Activated CD4-positive, alpha-beta memory T cell treated with anti-CD3 and anti-CD28 coated beads, Interleukin-2, amount 10 ng/mL, durations not matched to agents 7 days and 5 days (primary cell): ENCODE results near the gene GPC5. TPM values are rescaled to one million over a fixed set of nuclear protein-coding genes. Genes with fewer than 3 reads are reported as not detected.

Source experiments
- CTCF ChIA-PET: fragments of 350-600 bp; sonication (Branson Sonifier 250); formaldehyde crosslinking; loops from one replicate; lab custom pipeline; 2021; ENCODE audit warnings: antibody characterized with exemption, inconsistent platforms; lab: Charles Lee
- POLR2A ChIA-PET: fragments of 350-600 bp; sonication (Branson Sonifier 250); formaldehyde crosslinking; loops from one replicate; lab custom pipeline; 2021; ENCODE audit warnings: antibody characterized with exemption; lab: Charles Lee
- DNase-seq: peaks from one replicate; pipeline ENCODE4 v3.0.0-alpha.2; 2020
- H3K27ac Mint-ChIP-seq: one replicate; pipeline ENCODE4 v1.8.0; 2021; ENCODE audit warnings: mild to moderate bottlenecking, mixed read lengths
- H3K27me3 Mint-ChIP-seq: one replicate; pipeline ENCODE4 v1.8.0; 2021; ENCODE audit warnings: mixed read lengths
- H3K36me3 Mint-ChIP-seq: one replicate; pipeline ENCODE4 v1.8.0; 2021; ENCODE audit warnings: low read depth, mixed read lengths
- H3K4me1 Mint-ChIP-seq: one replicate; pipeline ENCODE4 v1.8.0; 2021; ENCODE audit warnings: mixed read lengths
- H3K4me3 Mint-ChIP-seq: one replicate; pipeline ENCODE4 v1.8.0; 2021; ENCODE audit warnings: mild to moderate bottlenecking, mixed read lengths
- H3K9me3 Mint-ChIP-seq: one replicate; pipeline ENCODE4 v1.8.0; 2021; ENCODE audit warnings: mixed read lengths
- total RNA-seq, 2 experiments: library from RNA; stranded (reverse); gene quantifications; one replicate each; pipeline ENCODE4 v1.2.3, GENCODE V29; 2021

The GPC5 gene
- total RNA-seq, 2 experiments from 2014 or later: not detected

- ChIA-PET CTCF (no interaction called here), POLR2A (no interaction called here)
- no peak for DNase-seq
- H3K27me3 Mint-ChIP-seq: no peaks in the 10 kb centered on the region
- H3K4me3 Mint-ChIP-seq: no peak overlapping the region
- H3K27ac Mint-ChIP-seq: no peak overlapping the region
- H3K9me3 Mint-ChIP-seq: no peaks in the 10 kb centered on the region
- no peaks in the 10 kb centered on the region for H3K4me1 Mint-ChIP-seq
- no peaks in the 10 kb centered on the region for H3K36me3 Mint-ChIP-seq
Observed at GRCh38 chr13:91639330-91639729, 240.9 kb downstream of the GPC5 start.

- ChIA-PET CTCF (no interaction called here), POLR2A (no interaction called here)
- Mint-ChIP-seq H3K9me3 (no peaks in the 10 kb centered on the region), H3K4me1 (no peaks in the 10 kb centered on the region), H3K27me3 (no peaks in the 10 kb centered on the region), H3K4me3 (no peak overlapping the region), H3K27ac (no peak overlapping the region), H3K36me3 (no peaks in the 10 kb centered on the region)
- DNase-seq: no peak
Observed at GRCh38 chr13:91643394-91643793, 245.0 kb downstream of the GPC5 start.

- DNase-seq: no peak
- no peaks in the 10 kb centered on the region for H3K9me3 Mint-ChIP-seq
- CTCF ChIA-PET: no interaction called here
- POLR2A ChIA-PET: no interaction called here
- H3K4me3 Mint-ChIP-seq: no peak overlapping the region
- H3K4me1 Mint-ChIP-seq: no peaks in the 10 kb centered on the region
- H3K27me3 Mint-ChIP-seq: no peaks in the 10 kb centered on the region
- no peak overlapping the region for H3K27ac Mint-ChIP-seq
- H3K36me3 Mint-ChIP-seq: no peaks in the 10 kb centered on the region
Observed at GRCh38 chr13:91644806-91645205, 246.4 kb downstream of the GPC5 start.

GRCh38 chr13:91647361-91647990 is 249.1 kb downstream of the GPC5 start:
- no peak overlapping the region for H3K27ac Mint-ChIP-seq
- no peak for DNase-seq
- H3K36me3 Mint-ChIP-seq: no peaks in the 10 kb centered on the region
- no peak overlapping the region for H3K4me3 Mint-ChIP-seq
- ChIA-PET POLR2A (no interaction called here), CTCF (no interaction called here)
- H3K4me1 Mint-ChIP-seq: no peaks in the 10 kb centered on the region
- no peaks in the 10 kb centered on the region for H3K27me3 Mint-ChIP-seq
- H3K9me3 Mint-ChIP-seq: no peaks in the 10 kb centered on the region

- H3K27me3 Mint-ChIP-seq: no peaks in the 10 kb centered on the region
- no peaks in the 10 kb centered on the region for H3K36me3 Mint-ChIP-seq
- POLR2A ChIA-PET: no interaction called here
- H3K27ac Mint-ChIP-seq: no peak overlapping the region
- no peaks in the 10 kb centered on the region for H3K4me1 Mint-ChIP-seq
- CTCF ChIA-PET: no interaction called here
- no peak overlapping the region for H3K4me3 Mint-ChIP-seq
- no peaks in the 10 kb centered on the region for H3K9me3 Mint-ChIP-seq
- no peak for DNase-seq
Observed at GRCh38 chr13:91648012-91648411, 249.6 kb downstream of the GPC5 start.

GRCh38 chr13:91649456-91649855 is 251.0 kb downstream of the GPC5 start:
- DNase-seq: no peak
- ChIA-PET POLR2A (no interaction called here), CTCF (no interaction called here)
- Mint-ChIP-seq H3K27ac (no peak overlapping the region), H3K4me3 (no peak overlapping the region), H3K9me3 (no peaks in the 10 kb centered on the region), H3K36me3 (no peaks in the 10 kb centered on the region), H3K4me1 (no peaks in the 10 kb centered on the region), H3K27me3 (no peaks in the 10 kb centered on the region)

- ChIA-PET CTCF (no interaction called here), POLR2A (no interaction called here)
- Mint-ChIP-seq H3K36me3 (no peaks in the 10 kb centered on the region), H3K27me3 (no peaks in the 10 kb centered on the region), H3K4me3 (no peak overlapping the region), H3K9me3 (no peaks in the 10 kb centered on the region), H3K27ac (no peak overlapping the region), H3K4me1 (no peaks in the 10 kb centered on the region)
- no peak for DNase-seq
Observed at GRCh38 chr13:91652404-91653301, 254.2 kb downstream of the GPC5 start.

- Mint-ChIP-seq H3K9me3 (no peaks in the 10 kb centered on the region), H3K27ac (no peak overlapping the region), H3K4me1 (no peaks in the 10 kb centered on the region), H3K36me3 (no peaks in the 10 kb centered on the region), H3K4me3 (no peak overlapping the region), H3K27me3 (no peaks in the 10 kb centered on the region)
- ChIA-PET CTCF (no interaction called here), POLR2A (no interaction called here)
- DNase-seq: no peak
Observed at GRCh38 chr13:91655731-91656130, 257.3 kb downstream of the GPC5 start.

GRCh38 chr13:91657283-91657682 is 258.9 kb downstream of the GPC5 start:
- POLR2A ChIA-PET: no interaction called here
- CTCF ChIA-PET: no interaction called here

GRCh38 chr13:91659256-91660075 is 261.0 kb downstream of the GPC5 start:
- Mint-ChIP-seq H3K4me3 (no peak overlapping the region), H3K36me3 (no peaks in the 10 kb centered on the region), H3K4me1 (no peaks in the 10 kb centered on the region), H3K27me3 (no peaks in the 10 kb centered on the region), H3K27ac (no peak overlapping the region), H3K9me3 (no peaks in the 10 kb centered on the region)
- no peak for DNase-seq
- POLR2A ChIA-PET: no interaction called here
- CTCF ChIA-PET: no interaction called here

More at GRCh38 chr13:91657283-91657682, 258.9 kb downstream of the GPC5 start:
- H3K27me3 Mint-ChIP-seq: no peaks in the 10 kb centered on the region
- no peak overlapping the region for H3K27ac Mint-ChIP-seq
- H3K9me3 Mint-ChIP-seq: no peaks in the 10 kb centered on the region
- no peak overlapping the region for H3K4me3 Mint-ChIP-seq
- H3K36me3 Mint-ChIP-seq: no peaks in the 10 kb centered on the region
- DNase-seq: no peak
- no peaks in the 10 kb centered on the region for H3K4me1 Mint-ChIP-seq

- no peak overlapping the region for H3K4me3 Mint-ChIP-seq
- H3K27me3 Mint-ChIP-seq: no peaks in the 10 kb centered on the region
- H3K27ac Mint-ChIP-seq: no peak overlapping the region
- H3K4me1 Mint-ChIP-seq: no peaks in the 10 kb centered on the region
- no peaks in the 10 kb centered on the region for H3K9me3 Mint-ChIP-seq
- no peak for DNase-seq
- POLR2A ChIA-PET: no interaction called here
- CTCF ChIA-PET: no interaction called here
- no peaks in the 10 kb centered on the region for H3K36me3 Mint-ChIP-seq
Observed at GRCh38 chr13:91660076-91660415, 261.6 kb downstream of the GPC5 start.

- Mint-ChIP-seq H3K27ac (no peak overlapping the region), H3K4me1 (no peaks in the 10 kb centered on the region), H3K36me3 (no peaks in the 10 kb centered on the region), H3K9me3 (no peaks in the 10 kb centered on the region), H3K27me3 (no peaks in the 10 kb centered on the region), H3K4me3 (no peak overlapping the region)
- POLR2A ChIA-PET: no interaction called here
- CTCF ChIA-PET: no interaction called here
- no peak for DNase-seq
Observed at GRCh38 chr13:91661692-91662490, 263.5 kb downstream of the GPC5 start.

GRCh38 chr13:91664039-91664438 is 265.6 kb downstream of the GPC5 start:
- H3K4me3 Mint-ChIP-seq: no peak overlapping the region
- DNase-seq: no peak
- POLR2A ChIA-PET: no interaction called here
- H3K27ac Mint-ChIP-seq: no peak overlapping the region
- no peaks in the 10 kb centered on the region for H3K27me3 Mint-ChIP-seq
- no peaks in the 10 kb centered on the region for H3K4me1 Mint-ChIP-seq
- CTCF ChIA-PET: no interaction called here
- no peaks in the 10 kb centered on the region for H3K36me3 Mint-ChIP-seq
- no peaks in the 10 kb centered on the region for H3K9me3 Mint-ChIP-seq
